AG09309 (cell line): ENCODE measurements around the gene EPS8L3.

ENCODE experiments used
- DNase-seq: peaks from one replicate; pipeline ENCODE4 v3.0.0-alpha.2; 2010; ENCODE audit warnings: low read depth
- H3K4me3 ChIP-seq: 2 replicates; pipeline ENCODE4 v1.5.1; 2011; ENCODE audit warnings: mild to moderate bottlenecking, low read depth, low read length, moderate library complexity; ENCODE audit not compliant: control insufficient read depth
- CTCF ChIP-seq: IDR thresholded peaks from 2 replicates; pipeline ENCODE4 v1.5.1; 2011; ENCODE audit warnings: mild to moderate bottlenecking, low read depth, low read length, inconsistent platforms; ENCODE audit not compliant: insufficient read depth, control insufficient read depth; ENCODE audit errors: missing control alignments

Gene EPS8L3

DNA sequence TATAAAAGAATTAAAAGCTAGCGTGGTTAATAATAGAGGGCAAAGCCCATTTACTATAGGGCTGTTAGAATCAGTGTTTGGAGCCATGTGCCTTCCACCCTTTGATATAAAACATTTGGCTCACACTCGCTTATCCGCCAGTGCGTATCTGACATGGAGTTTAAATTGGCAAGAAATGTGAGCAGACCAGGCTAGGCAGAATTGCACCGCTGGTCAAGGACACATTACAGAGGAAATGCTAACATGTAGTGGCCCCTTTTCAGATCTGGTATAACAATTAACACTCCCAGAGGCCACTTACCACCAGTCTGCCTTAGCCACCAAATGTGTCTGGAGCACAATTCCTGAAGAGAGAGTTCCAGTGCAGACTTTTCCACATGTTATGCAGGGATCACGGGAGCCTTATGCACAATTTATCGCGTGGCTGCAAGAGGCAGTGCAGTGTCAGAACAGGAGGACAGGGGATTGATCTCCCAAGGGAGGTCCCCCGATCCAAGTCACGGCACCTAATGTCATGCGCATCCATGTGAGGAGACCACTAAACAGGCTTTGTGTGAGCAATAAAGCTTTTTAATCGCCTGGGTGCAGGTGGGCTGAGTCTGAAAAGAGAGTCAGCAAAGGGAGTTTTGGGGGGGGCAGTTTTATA is 36.9 kb downstream of the EPS8L3 start:
- no peak for DNase-seq
- TF ChIP-seq CTCF: no peak
- H3K4me3 ChIP-seq: no peak overlapping the region

DNA sequence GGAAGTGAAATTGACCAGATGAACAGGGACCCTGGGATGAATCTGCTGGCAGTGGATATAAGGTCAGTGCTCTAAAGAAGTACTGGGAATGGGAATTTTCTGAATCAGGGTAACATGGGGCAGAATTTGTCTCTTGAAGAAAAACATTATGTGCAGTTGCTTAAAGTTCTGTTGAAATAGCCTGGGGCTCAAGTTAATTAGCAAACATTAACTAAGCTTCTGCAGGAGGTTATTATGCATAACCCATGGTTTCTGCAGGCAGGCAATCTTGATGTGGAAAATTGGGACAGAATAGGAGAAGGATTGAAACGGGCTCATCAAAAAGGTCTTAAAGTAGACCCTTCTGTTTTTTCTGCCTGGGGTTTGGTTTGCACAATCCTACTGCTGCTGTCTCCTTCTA is 37.7 kb downstream of the EPS8L3 start:
- TF ChIP-seq CTCF: no peak
- H3K4me3 ChIP-seq: no peak overlapping the region
- no peak for DNase-seq

DNA sequence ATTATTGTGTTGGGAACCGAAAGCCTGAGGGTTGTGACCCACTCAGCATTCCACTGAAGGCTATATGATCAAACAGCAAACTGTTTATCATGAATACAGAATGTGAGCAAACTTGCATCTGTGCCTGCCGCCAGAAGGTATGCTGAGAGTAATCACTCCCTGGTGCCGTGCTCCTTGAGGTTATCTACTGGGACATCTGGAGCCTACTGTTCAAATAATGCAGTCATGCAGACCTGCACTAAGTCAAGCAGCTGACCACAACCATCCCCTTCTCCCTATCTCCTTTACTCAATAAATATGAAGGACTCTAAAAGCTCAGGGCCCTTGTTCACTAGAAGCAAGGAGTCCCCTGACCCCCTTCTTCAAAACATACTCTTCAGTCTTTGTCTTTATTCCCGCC is 38.2 kb downstream of the EPS8L3 start:
- DNase-seq: no peak
- TF ChIP-seq CTCF: no peak
- H3K4me3 ChIP-seq: no peak overlapping the region

GRCh38 chr1:109724933-109725332 is 38.8 kb downstream of the EPS8L3 start:
- H3K4me3 ChIP-seq: no peak overlapping the region
- no peak for DNase-seq
- TF ChIP-seq CTCF: no peak

DNA sequence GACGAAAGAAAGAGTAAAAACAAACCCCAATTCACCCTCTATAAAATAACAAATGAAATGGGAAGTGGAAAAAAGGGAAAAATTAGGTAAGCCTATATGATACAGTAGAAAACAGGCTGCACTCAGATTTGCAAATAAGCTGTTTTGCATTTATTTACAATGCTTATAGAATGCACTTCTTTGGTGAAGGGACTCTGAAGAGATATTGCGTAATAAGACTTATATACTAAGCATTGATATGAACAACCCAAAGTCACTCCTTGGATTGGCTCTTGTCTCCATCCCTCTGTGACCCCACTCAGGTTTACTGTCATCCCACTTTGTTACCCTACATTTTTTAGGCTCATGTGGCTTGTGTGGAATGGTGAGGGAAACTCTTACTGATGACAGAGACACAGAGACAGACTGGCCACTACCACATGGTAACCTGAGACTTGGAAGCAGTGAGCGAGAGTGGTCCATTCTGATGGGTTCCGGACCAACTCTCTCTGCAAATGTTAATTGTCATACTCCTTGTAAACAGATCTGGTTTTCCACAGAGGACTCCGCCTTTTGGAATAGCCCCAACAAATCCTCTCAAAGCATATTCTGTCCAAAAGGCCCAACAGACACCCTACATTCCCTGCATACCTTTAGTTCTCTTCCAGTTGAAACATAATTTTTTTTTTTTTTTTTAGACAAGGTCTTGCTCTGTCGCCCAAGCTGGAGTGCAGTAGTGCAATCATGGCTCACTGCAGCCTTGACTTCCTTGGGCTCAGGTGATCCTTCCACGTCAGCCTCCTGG is 40.6 kb downstream of the EPS8L3 start:
- H3K4me3 ChIP-seq: no peak overlapping the region
- no peak for DNase-seq
- TF ChIP-seq CTCF: no peak

GRCh38 chr1:109721971-109722370 is 41.8 kb downstream of the EPS8L3 start:
- no peak for TF ChIP-seq CTCF
- no peak overlapping the region for H3K4me3 ChIP-seq
- DNase-seq: no peak
